ENCODE data around the gene ANTXR1. TPM values are rescaled to one million over a fixed set of nuclear protein-coding genes. Genes with fewer than 3 reads are reported as not detected.

Gene ANTXR1
- total RNA-seq, 1 experiment from 2014 or later, result 11.1 TPM

DNA sequence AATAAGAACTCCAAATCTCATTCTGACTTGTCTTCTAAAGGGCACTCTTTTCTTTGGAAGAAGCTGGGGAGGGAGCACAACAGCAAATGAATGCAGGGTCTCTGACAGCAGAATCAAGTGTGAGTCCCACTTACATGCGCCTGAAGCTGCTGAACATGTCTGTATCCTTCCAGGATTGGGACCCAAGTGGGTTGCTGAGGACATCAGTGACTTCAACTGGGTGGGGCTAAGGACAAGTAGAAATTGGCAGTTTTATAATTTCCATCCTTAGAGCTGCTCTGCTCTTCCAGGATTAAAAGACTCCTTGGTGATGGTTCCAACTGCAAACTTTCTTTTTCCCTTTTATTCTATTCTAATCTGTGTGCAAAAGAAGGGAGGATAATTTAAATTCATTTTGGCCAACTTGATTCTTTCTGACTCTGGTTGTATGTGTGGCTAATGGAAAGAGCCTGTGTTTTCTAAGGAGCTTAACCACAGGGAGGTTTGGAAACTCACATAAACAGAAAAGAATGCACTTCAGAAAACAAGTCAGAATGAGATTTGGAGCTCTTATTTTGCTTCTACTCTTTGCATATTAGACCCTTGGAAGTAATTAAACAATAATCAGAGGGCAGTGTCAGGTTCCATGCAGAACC lies 20.6 kb downstream of the ANTXR1 start:
- no peak for DNase-seq (ENCODE audit: low read depth)

DNA sequence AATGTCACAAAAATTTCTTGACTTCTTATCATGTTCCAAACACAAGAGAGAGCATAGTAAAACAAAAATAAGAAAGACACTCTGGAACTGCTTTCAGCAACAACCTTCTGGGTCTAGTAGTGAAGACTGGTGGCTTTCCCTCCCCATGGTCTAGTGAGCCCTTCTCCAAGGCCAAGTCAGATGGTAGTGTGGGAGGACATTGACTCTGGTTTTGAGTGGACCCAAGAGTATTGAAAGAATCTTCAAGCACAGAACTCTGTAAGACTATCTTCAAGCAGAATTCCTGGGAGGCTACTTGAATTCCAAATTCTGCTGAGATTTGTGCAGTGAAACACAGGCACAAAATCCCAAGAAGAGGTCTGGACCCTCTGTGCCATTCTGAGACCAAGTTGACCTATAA lies 21.1 kb downstream of the ANTXR1 start:
- no peak for DNase-seq (ENCODE audit: low read depth)

GRCh38 chr2:69034845-69035244 lies 21.9 kb downstream of the ANTXR1 start:
- no peak for DNase-seq (ENCODE audit: low read depth)

DNA sequence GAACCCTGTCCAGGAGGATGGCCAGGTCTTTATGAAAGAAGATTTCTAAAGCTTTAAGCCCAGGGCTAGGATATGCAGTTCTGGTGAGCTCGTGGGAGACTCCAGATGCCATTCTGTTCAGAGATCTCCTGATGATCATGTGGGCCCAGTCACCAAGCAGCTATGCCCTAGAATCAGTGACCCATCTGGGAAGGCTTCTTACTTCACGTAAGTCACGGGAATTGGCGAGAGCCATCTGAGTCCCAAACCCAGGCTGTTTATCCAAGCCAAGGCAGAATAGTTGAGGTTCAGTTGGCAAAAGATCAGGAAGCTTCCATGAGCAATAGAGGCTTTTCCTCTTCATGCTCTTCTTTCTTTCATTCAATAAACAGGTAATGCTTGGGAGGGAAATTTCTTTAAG lies 23.9 kb downstream of the ANTXR1 start:
- no peak for DNase-seq (ENCODE audit: low read depth)

- no peak for DNase-seq (ENCODE audit: low read depth)
Observed at GRCh38 chr2:69041214-69041613, 28.2 kb downstream of the ANTXR1 start.

DNA sequence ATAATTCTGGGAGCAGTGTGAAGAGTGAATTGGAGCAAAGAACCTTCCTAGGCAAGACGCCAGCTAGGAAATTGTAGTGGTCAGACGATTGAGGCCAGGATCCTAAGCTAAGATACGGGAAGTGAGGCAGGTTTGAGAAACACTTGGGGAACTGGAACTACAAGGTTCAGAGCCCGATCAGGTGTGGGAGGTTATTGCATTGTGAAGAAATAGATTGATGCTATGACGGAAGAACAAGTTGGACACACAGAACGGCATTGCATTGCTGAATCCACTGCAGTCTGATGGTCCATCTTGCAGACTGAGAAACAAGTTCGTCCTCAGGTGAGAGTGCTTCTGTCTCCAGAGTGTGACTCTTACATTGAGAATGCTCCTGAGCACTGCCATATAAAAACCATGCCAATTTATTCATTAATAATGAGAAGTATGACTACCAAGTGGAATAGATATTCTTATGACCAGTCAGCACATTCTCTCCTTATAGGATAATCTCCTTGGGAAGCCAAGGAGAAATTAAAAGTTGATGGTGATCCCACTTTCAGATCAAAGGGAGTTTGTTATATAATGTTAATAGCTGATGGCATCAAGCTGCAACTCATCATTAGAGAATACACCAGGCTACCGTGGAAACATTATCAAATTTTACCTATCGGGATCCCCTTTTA lies 30.9 kb downstream of the ANTXR1 start:
- no peak for DNase-seq (ENCODE audit: low read depth)

DNA sequence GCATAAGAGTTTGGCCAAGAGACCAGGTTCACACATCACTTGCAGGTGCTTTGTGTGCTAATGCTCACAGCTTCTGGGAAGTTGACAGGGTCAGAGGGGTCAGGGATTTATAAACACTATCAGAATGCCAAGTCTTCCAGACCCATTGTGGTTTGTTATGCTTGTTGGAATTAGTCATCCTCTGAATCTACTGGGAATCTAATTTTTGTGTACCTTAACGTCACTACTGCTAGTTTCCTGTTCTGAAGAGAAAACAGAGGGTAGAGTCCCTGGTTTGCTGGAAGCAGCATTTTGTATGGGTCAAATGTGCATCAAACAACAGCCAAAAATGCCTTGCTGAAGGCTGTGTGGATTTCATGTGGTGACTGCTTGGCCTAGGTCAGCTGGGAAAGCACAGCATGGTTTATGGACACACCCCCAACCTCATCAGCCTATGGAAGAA lies 33.3 kb downstream of the ANTXR1 start:
- peak; percentile 52 for DNase-seq (ENCODE audit: low read depth)

- no peak for DNase-seq (ENCODE audit: low read depth)
Observed at GRCh38 chr2:69047625-69048145, 34.7 kb downstream of the ANTXR1 start.

- DNase-seq (ENCODE audit: low read depth), result no peak
Observed at GRCh38 chr2:69050802-69051201, 37.8 kb downstream of the ANTXR1 start.

GRCh38 chr2:69053416-69053965 lies 40.5 kb downstream of the ANTXR1 start:
- no peak for DNase-seq (ENCODE audit: low read depth)

DNA sequence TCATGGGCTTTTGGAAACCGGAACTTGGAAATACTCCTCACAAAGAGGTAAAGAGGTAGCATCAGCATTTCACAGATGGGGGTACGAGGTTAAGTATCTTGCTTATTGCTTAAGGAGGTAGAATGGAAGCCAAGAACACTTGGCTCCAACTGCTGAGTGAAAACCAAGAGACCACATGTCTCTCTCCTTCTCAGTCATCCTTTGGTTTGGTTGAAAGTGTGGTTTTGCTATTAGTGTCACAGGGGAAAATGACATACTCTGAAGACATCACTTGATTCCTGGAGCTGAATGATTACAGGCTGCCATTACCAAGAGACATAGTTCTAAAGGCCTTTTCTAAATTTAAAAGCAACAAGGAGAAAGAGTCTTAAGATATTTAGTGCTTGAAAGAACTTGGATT lies 41.5 kb downstream of the ANTXR1 start:
- no peak for DNase-seq (ENCODE audit: low read depth)

- no peak for DNase-seq (ENCODE audit: low read depth)
Observed at GRCh38 chr2:69055688-69056470, 42.9 kb downstream of the ANTXR1 start.

GRCh38 chr2:69057660-69058059 lies 44.7 kb downstream of the ANTXR1 start:
- DNase-seq (ENCODE audit: low read depth), result no peak

- DNase-seq (ENCODE audit: low read depth), result no peak
Observed at GRCh38 chr2:69059731-69060290, 46.8 kb downstream of the ANTXR1 start.

GRCh38 chr2:69060938-69061501 lies 48.0 kb downstream of the ANTXR1 start:
- no peak for DNase-seq (ENCODE audit: low read depth)

- no peak for DNase-seq (ENCODE audit: low read depth)
Observed at GRCh38 chr2:69061525-69061924, 48.5 kb downstream of the ANTXR1 start.

GRCh38 chr2:69062307-69062962 lies 49.5 kb downstream of the ANTXR1 start:
- no peak for DNase-seq (ENCODE audit: low read depth)

DNA sequence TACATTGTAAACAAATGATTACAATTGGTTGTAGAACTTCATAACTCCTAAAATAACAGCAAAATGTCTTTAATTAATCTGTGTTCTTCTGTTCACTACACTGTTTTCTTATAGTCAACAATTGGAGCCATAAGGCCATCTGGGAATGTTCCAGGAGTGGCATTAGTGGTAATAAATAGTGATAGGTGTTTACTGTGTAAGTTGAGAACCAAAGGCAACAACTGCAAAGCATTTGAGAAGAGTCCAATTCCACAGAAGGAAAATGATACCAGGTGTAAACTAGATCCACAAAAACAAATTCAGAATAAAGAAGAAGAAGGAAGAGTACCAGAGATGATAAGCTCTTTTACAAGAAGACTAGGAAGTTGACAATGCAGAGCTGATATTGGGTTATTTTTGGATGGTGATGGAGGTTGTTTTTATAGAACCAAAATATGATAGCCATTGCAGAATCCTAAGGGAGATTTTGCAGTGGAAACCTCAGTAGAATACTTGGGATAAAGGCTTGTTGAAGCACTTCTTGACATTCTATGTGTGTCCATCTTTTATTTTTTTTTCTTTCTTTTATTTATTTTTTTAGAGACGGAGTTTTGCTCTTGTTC lies 52.9 kb downstream of the ANTXR1 start:
- no peak for DNase-seq (ENCODE audit: low read depth)

- DNase-seq (ENCODE audit: low read depth), result no peak
Observed at GRCh38 chr2:69067026-69067630, 54.1 kb downstream of the ANTXR1 start.

GRCh38 chr2:69067866-69068265 lies 54.9 kb downstream of the ANTXR1 start:
- DNase-seq (ENCODE audit: low read depth), result no peak

Data from Daoy (cell line).